Motor neuron (in vitro differentiated cells): ENCODE data around the gene CRELD2. TPM values are rescaled to one million over a fixed set of nuclear protein-coding genes. Genes with fewer than 3 reads are reported as not detected.

Source experiments
- ATAC-seq, 8 experiments: fragments of 200-7000 bp; cut with Tn5 transposase; replicated peaks in 6 of 8; 2 replicates each; pipeline ENCODE4 v1.8.0; 2021; ENCODE audit warnings: mild to moderate bottlenecking in 8 of 8, moderate library complexity in 8 of 8
- H3K27ac ChIP-seq, 2 donors: fragments of 250-450 bp; sonication (Bioruptor Pico); 2 replicates each; pipeline ENCODE4 v1.9.0; 2021; ENCODE audit warnings: antibody characterized with exemption in 2 of 2, mild to moderate bottlenecking in 2 of 2, moderate library complexity in 1 of 2
- H3K4me1 ChIP-seq, 2 donors: fragments of 250-450 bp; sonication (Bioruptor Pico); replicated peaks in 1 of 2; 2 replicates each; pipeline ENCODE4 v1.6.1; 2021; ENCODE audit warnings: antibody characterized with exemption in 2 of 2, mild to moderate bottlenecking in 2 of 2, moderate library complexity in 1 of 2
- H3K4me3 ChIP-seq, 5 donors: fragments of 250-450 bp; sonication (Bioruptor Pico); 2 replicates each; pipeline ENCODE4 v1.9.0; 2021; ENCODE audit warnings: antibody characterized with exemption in 5 of 5, mild to moderate bottlenecking in 5 of 5, moderate library complexity in 4 of 5
- WGBS, 10 experiments: fragments of 450-650 bp; shearing (Covaris generic); methylation state at CpG; one replicate each; pipeline ENCODE4 v1.0.0; 2022; 5-methylcytosine and 5-hydroxymethylcytosine counted together
- in situ Hi-C, 9 experiments: fragments of 400-800 bp; cut with MboI; loops; one replicate each; pipeline ENCODE4 v1.15.0; 2021; ENCODE audit warnings: low sequenced_read_pairs in 9 of 9, low pct_unique_long_range_greater_than_20kb in 2 of 9; ENCODE audit not compliant: unreplicated experiment in 9 of 9
- total RNA-seq, 8 experiments: library from RNA; unstranded; fragments of 300-600 nt; gene quantifications; 2 replicates each; pipeline versions ENCODE4 v1.2.3 to v1.2.4, GENCODE V29; 2022

CRELD2 gene
- total RNA-seq, 8 experiments from 2014 or later: 20.7 to 62.4 (median 33.3) TPM

DNA sequence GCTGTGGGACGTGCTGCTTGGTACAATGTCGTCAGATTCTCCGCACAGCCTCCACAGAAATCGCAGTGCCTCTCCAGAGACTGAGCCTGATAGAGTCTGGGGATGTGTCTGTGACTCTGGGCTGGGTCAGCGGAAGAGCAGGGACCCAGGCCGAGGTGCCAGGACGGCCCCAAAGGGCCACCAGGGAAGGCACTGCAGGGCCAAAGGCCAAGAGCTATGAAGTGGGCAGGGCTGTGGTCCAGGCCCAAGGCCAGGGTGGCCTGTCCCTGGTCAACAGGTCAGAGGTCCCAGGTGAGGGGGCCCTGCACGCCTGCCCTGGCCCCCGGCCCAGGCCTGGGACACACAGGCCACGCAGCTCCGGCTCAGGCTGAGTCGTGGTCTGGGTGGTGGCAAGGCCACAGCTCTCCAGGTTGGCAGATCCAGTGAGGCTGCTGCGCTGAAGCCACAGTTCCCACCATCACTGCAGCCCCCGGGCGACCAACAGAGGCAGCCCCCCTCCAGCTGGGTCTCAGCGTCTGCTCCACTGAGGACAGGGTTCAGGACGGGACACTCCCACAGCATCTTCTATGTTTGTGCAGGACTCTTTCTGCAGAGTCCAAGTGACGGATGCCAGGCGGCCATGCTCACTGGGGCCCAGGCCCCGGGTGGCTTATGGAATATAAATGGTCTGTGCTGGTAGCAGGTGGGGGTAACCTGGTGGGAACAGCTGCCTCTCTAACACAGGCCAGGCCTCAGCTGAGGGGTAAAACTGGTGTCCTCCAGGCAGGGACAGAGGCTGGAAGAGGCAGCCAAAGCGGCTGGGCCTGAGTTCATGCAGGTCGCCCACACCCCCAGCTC lies 37.4 kb downstream of the CRELD2 start:
- in situ Hi-C loops: no loop called here
- WGBS, 10 experiments: 60 to 100% (median 94%) methylated on average over 1 to 6 of the region's 22 CpGs; no CpG with 5 or more reads in 6 of the 10 experiments
- H3K4me1 ChIP-seq: peaks cover 20 to 30% of the 10 kb centered on the region in 2 donors

DNA sequence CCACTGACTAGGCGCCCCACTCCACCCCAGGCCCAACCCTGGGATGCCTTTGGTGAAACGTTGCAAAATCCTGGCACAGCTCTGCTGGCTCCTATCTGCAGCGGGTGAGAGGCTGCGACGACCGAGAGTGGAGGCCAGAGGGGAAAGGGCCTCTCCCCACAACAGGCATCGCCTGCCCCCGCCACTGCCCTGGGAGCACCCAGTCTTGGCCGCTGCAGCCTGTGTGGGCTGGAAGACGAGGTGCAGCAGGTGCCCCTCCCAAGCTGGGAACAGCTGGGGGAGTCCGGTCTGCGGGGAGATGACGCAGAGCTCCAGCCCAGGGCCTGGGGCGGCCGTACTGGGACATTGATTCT lies 38.0 kb downstream of the CRELD2 start:
- in situ Hi-C loops: no loop called here
- H3K4me1 ChIP-seq: peaks cover 14 to 24% of the 10 kb centered on the region in 2 donors
- H3K4me3 ChIP-seq: no peak overlapping the region
- WGBS, 10 experiments: 60 to 100% methylated on average over 1 to 3 of the region's 15 CpGs; no CpG with 5 or more reads in 8 of the 10 experiments
- no peak for ATAC-seq
- H3K27ac ChIP-seq: no peak overlapping the region

More for the DNA sequence above, 37.4 kb downstream of the CRELD2 start:
- no peak overlapping the region for H3K4me3 ChIP-seq
- H3K27ac ChIP-seq: no peak overlapping the region
- no peak for ATAC-seq

- Histone ChIP-seq H3K27ac (no peak overlapping the region), H3K4me1 (peaks cover 12 to 16% of the 10 kb centered on the region in 2 donors), H3K4me3 (no peak overlapping the region)
- ATAC-seq: no peak
- 40 to 89% (median 77%) methylated on average over 1 to 3 of the region's 20 CpGs; no CpG with 5 or more reads in 6 of the 10 experiments for WGBS, 10 experiments
- in situ Hi-C loops: no loop called here
Measured at GRCh38 chr22:49956914-49957825, 38.7 kb downstream of the CRELD2 start.

GRCh38 chr22:49957826-49958365 lies 39.5 kb downstream of the CRELD2 start:
- Histone ChIP-seq H3K4me3 (no peak overlapping the region), H3K27ac (no peak overlapping the region), H3K4me1 (peaks cover 13 to 15% of the 10 kb centered on the region in 2 donors)
- WGBS, 10 experiments: 60 to 100% (median 100%) methylated on average over 1 to 2 of the region's 12 CpGs; no CpG with 5 or more reads in 7 of the 10 experiments
- ATAC-seq: no peak
- in situ Hi-C loops: no loop called here

DNA sequence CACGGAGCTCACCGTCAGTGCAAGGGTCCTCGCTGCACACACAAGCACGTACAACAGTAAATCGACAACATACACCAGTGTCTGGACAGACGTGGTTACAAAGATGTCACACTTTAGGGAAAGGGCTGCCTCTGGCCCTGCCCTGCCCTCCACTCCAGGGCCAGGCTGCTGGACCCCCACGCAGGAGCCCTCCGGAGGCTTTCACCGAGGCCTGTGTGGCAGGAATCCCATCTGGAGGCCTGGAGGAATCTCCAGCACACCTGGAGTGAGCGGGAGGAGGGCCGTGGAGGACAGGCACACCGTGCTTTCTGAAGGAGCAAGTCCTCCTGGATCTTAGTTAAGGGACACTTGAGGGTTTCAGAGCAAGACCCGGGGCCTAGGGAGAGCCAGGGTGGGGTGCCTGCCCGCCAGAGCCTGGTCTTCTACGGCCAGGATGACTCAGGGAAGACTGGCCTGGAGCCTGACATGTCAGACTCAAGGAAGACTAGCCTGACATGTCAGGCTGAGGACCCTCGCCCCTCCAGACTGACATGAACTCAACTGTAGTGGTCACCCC lies 40.0 kb downstream of the CRELD2 start:
- Histone ChIP-seq H3K4me1 (peaks cover 18 to 20% of the 10 kb centered on the region in 2 donors), H3K27ac (no peak overlapping the region), H3K4me3 (no peak overlapping the region)
- 40 to 96% (median 68%) methylated on average over 1 to 7 of the region's 16 CpGs; no CpG with 5 or more reads in 2 of the 10 experiments for WGBS, 10 experiments
- in situ Hi-C loops: no loop called here
- no peak for ATAC-seq

DNA sequence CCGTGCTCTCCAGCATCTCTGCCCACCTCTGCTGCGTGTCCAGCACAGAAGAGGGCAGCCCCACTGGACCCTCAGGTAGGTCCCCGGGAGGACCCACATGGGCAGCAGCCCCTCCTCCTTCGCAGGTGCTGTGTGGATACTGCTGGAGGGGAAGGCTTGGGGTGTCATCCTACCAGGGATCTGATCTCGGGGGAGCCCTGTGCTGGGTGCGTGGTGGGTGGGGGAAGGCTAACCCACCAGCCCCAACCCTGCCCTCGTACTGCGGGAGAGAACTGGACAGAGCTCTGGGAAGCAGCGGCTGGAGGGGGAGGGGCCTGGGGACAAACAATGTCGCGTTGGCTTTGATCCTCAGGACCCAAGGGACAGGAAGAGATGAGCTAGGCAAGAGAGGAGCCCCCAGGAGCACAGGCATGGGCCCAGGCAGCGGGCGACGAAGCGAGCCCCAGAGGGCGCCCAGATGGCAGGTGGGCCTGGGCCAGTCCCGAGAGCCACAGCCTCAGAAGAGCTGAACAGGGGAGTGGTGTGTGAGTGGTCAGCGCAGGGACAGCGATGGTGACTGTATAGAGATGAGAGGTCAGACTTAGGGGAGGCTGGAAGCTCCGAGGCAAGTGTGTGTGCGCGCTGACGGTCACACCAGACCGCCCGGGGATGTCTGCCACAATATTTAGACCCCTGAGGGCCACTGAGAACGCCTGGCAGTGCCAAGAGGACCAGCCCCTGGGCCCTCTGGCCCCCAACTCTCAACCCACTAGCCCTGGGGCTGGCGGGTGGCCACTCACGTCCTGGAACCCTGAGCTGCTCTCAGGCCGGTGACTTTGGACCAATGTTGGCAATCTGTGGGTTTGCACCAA lies 40.7 kb downstream of the CRELD2 start:
- H3K4me1 ChIP-seq: peaks cover 22% of the 10 kb centered on the region in 2 donors
- H3K4me3 ChIP-seq: peak overlapping the region in 2 of 5 donors; percentile 65 to 83
- no peak for ATAC-seq
- in situ Hi-C loops: no loop called here
- H3K27ac ChIP-seq: peak overlapping the region in 1 of 2 donors; percentile 99
- WGBS, 10 experiments: 85 to 90% methylated on average over 2 to 4 of the region's 29 CpGs; no CpG with 5 or more reads in 8 of the 10 experiments

GRCh38 chr22:49959782-49960158 lies 41.3 kb downstream of the CRELD2 start:
- H3K27ac ChIP-seq: peak overlapping the region; percentile 98 to 99
- in situ Hi-C loops: no loop called here
- H3K4me1 ChIP-seq: peaks cover 22% of the 10 kb centered on the region in 2 donors
- peak overlapping the region; percentile 56 to 83 (median 72) for H3K4me3 ChIP-seq
- ATAC-seq: peak in 3 of 8 experiments; percentile 13 to 24 (median 15)
- WGBS, 10 experiments: 0 to 9% methylated on average over 1 to 8 of the region's 21 CpGs; no CpG with 5 or more reads in 8 of the 10 experiments

DNA sequence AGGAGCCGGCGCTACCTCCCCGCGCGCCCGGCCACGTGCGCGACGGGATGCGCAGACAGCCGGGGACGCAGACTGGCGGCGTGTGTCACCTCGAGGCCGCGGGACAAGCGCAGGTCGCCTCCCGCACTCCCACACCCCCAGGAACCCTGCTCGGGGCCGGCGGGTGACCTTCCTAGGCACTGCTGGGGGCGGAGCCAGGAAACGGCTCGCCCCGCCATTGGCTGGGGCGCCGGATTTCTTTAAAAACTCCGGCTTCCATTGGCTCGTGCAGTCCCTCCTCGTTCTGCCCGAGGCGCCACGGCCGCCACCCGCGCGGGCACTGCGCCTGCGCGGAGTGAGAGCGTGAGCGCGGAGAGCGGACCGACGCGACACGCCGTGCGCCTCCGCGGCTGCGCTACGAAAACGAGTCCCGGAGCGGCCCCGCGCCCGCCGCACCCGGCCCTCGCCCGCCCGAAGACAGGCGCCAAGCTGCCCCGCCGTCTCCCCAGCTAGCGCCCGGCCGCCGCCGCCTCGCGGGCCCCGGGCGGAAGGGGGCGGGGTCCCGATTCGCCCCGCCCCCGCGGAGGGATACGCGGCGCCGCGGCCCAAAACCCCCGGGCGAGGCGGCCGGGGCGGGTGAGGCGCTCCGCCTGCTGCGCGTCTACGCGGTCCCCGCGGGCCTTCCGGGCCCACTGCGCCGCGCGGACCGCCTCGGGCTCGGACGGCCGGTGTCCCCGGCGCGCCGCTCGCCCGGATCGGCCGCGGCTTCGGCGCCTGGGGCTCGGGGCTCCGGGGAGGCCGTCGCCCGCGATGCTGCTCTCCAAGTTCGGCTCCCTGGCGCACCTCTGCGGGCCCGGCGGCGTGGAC lies 41.9 kb downstream of the CRELD2 start, which contains the start of gene PIM3:
Gene PIM3, plus strand, starts transcription at position 614 of the 846 bp plus-strand sequence. Its CDS starts 176 bp downstream, at position 790.
- WGBS, 10 experiments: no CpG with 5 or more reads among the region's 137 CpGs
- Histone ChIP-seq H3K27ac (peak within 1 kb of the TSS; percentile 98 to 99), H3K4me1 (peaks cover 22% of the 10 kb centered on the region in 2 donors), H3K4me3 (peak within 1 kb of the TSS; percentile 56 to 83 (median 72))
- in situ Hi-C loops: no loop called here
- peak; percentile 64 to 83 (median 78) for ATAC-seq

GRCh38 chr22:49961005-49961600 lies 42.7 kb downstream of the CRELD2 start:
- peak overlapping the region; percentile 98 to 99 for H3K27ac ChIP-seq
- WGBS, 10 experiments: 0% methylated on average over 2 of the region's 84 CpGs; no CpG with 5 or more reads in 9 of the 10 experiments
- ATAC-seq: no peak
- peak overlapping the region; percentile 56 to 83 (median 72) for H3K4me3 ChIP-seq
- in situ Hi-C loops: no loop called here
- peaks cover 22% of the 10 kb centered on the region in 2 donors for H3K4me1 ChIP-seq

GRCh38 chr22:49961601-49962011 lies 43.2 kb downstream of the CRELD2 start:
- in situ Hi-C loops: no loop called here
- peak overlapping the region; percentile 56 to 83 (median 72) for H3K4me3 ChIP-seq
- WGBS, 10 experiments: no CpG with 5 or more reads among the region's 49 CpGs
- no peak for ATAC-seq
- peak overlapping the region; percentile 98 to 99 for H3K27ac ChIP-seq
- H3K4me1 ChIP-seq: peaks cover 23 to 24% of the 10 kb centered on the region in 2 donors
